Left lung (tissue), 10 donors: Measurements from ENCODE around the gene RASSF7. TPM values are rescaled to one million over a fixed set of nuclear protein-coding genes. Genes with fewer than 3 reads are reported as not detected.
"Not testable (repeated sequence)": the region's sequence is repeated elsewhere in the genome, so short reads cannot be mapped to it uniquely, and the experiment has no call there.

Source experiments
- ATAC-seq: fragments of 200-7000 bp; cut with Tn5 transposase; one replicate; pipeline ENCODE4 v1.9.1; 2020; ENCODE audit warnings: moderate library complexity
- DNase-seq, 4 donors: peaks; one replicate each; pipeline ENCODE4 v3.0.0-alpha.2; 2013 to 2020
- H3K27ac ChIP-seq, 2 donors: fragments of 200-600 bp; sonication (generic) in 1 of 2; one replicate each; pipeline versions ENCODE4 v1.5.0 to v1.8.0; 2020 to 2021
- H3K27me3 ChIP-seq, 2 donors: fragments of 200-600 bp; sonication (generic) in 1 of 2; one replicate each; pipeline versions ENCODE4 v1.5.0 to v1.8.0; 2020 to 2021
- H3K36me3 ChIP-seq, 2 donors: fragments of 200-600 bp; sonication (generic) in 1 of 2; one replicate each; pipeline versions ENCODE4 v1.5.0 to v1.8.0; 2020 to 2021
- H3K4me1 ChIP-seq, 2 donors: fragments of 200-600 bp; one replicate each; pipeline ENCODE4 v1.8.0; 2021
- H3K4me3 ChIP-seq, 2 donors: fragments of 200-600 bp; sonication (generic) in 1 of 2; one replicate each; pipeline versions ENCODE4 v1.5.0 to v1.8.0; 2020 to 2021; ENCODE audit warnings: mild to moderate bottlenecking in 1 of 2
- H3K9me3 ChIP-seq, 2 donors: fragments of 200-600 bp; sonication (generic) in 1 of 2; one replicate each; pipeline versions ENCODE4 v1.5.0 to v1.8.0; 2020 to 2021
- CTCF ChIP-seq, 2 donors: fragments of 200-600 bp; sonication (generic) in 1 of 2; IDR thresholded peaks; one replicate each; pipeline versions ENCODE4 v1.5.0 to v1.8.0; 2021; ENCODE audit warnings: antibody characterized with exemption in 2 of 2
- intact Hi-C, 2 donors: fragments of 100-400 bp; cut with DNase I; formaldehyde crosslinking; loops; one replicate each; pipeline versions ENCODE4 v1.11.2 to v1.14.2; 2022
- polyA plus RNA-seq, 6 donors: library from polyadenylated mRNA; unstranded; fragments of 120-200 nt; gene quantifications; one replicate each; pipeline ENCODE4 v1.2.1, GENCODE V29; 2013; ENCODE audit not compliant: insufficient read length in 6 of 6
- total RNA-seq, 2 donors: library from RNA; stranded (reverse); fragmentation: NEBNext Ultra II Directional; extraction: Animal tissue kit (Norgen Biotek cat#: 25700); gene quantifications; one replicate each; pipeline ENCODE4 v1.2.1, GENCODE V29; 2021
- donor health status: DM: no; HTN: yes; CAD: no.
- donor health status: DM: no; HTN: no; CAD: no.

RASSF7 gene
- total and polyA plus RNA-seq, 8 donors, result 17.6 to 57.2 (median 28.8) TPM

GRCh38 chr11:573146-573759 is 12.5 kb downstream of the RASSF7 start:
- intact Hi-C loops, result no loop called here
- no peak overlapping the region for H3K4me3 ChIP-seq
- no peaks in the 10 kb centered on the region for H3K9me3 ChIP-seq
- TF ChIP-seq CTCF (IDR thresholded peaks at IDR 0.05), result no peak
- peaks cover 25 to 47% of the 10 kb centered on the region in 2 donors for H3K4me1 ChIP-seq
- ATAC-seq (peak; percentile 0), DNase-seq (no peak)
- peaks cover 4 to 33% of the 10 kb centered on the region in 2 donors for H3K27me3 ChIP-seq
- no peaks in the 10 kb centered on the region for H3K36me3 ChIP-seq
- H3K27ac ChIP-seq, result no peak overlapping the region

GRCh38 chr11:574031-574570 is 13.3 kb downstream of the RASSF7 start:
- H3K27ac ChIP-seq, H3K9me3 ChIP-seq, ATAC-seq, intact Hi-C loops, DNase-seq, H3K36me3 ChIP-seq: not testable (repeated sequence)
- Histone ChIP-seq H3K27me3 (peaks cover 4 to 27% of the 10 kb centered on the region in 2 donors), H3K4me1 (peaks cover 25 to 52% of the 10 kb centered on the region in 2 donors), H3K4me3 (peak overlapping the region in 1 of 2 donors; percentile 6)

GRCh38 chr11:574632-575312 is 14.0 kb downstream of the RASSF7 start:
- intact Hi-C loops, result no loop called here
- no peak overlapping the region for H3K27ac ChIP-seq
- no peaks in the 10 kb centered on the region for H3K9me3 ChIP-seq
- peak; percentile 1 for ATAC-seq
- H3K27me3 ChIP-seq, result peaks cover 4 to 22% of the 10 kb centered on the region in 2 donors
- TF ChIP-seq CTCF (IDR thresholded peaks at IDR 0.05), result no peak
- H3K36me3 ChIP-seq, result no peaks in the 10 kb centered on the region
- H3K4me3 ChIP-seq, result peak overlapping the region; percentile 61 to 76
- no peak for DNase-seq
- H3K4me1 ChIP-seq, result peaks cover 25 to 54% of the 10 kb centered on the region in 2 donors

GRCh38 chr11:575313-575995 is 14.7 kb downstream of the RASSF7 start:
- H3K27me3 ChIP-seq, result peaks cover 4 to 22% of the 10 kb centered on the region in 2 donors
- no peaks in the 10 kb centered on the region for H3K36me3 ChIP-seq
- intact Hi-C loops, result no loop called here
- H3K27ac ChIP-seq, result peak overlapping the region in 1 of 2 donors; percentile 23
- TF ChIP-seq CTCF (IDR thresholded peaks at IDR 0.05), result no peak
- DNase-seq (no peak), ATAC-seq (peak; percentile 6)
- no peaks in the 10 kb centered on the region for H3K9me3 ChIP-seq
- peak overlapping the region; percentile 61 to 76 for H3K4me3 ChIP-seq
- H3K4me1 ChIP-seq, result peaks cover 25 to 61% of the 10 kb centered on the region in 2 donors

- H3K4me1 ChIP-seq, result peaks cover 25 to 66% of the 10 kb centered on the region in 2 donors
- intact Hi-C loops, result no loop called here
- H3K36me3 ChIP-seq, result no peaks in the 10 kb centered on the region
These were observed 15.4 kb downstream of the RASSF7 start, which contains the start of gene PHRF1 for GRCh38 chr11:575996-576768. PHRF1 (plus strand) TSS chr11:576470; CDS start chr11:581513, 5,043 bp downstream.

More at GRCh38 chr11:575996-576768, 15.4 kb downstream of the RASSF7 start, which contains the start of gene PHRF1:
- peak; percentile 94 to 98 (median 96) for DNase-seq
- Histone ChIP-seq H3K27me3 (peaks cover 4 to 22% of the 10 kb centered on the region in 2 donors), H3K27ac (peak within 1 kb of the TSS; percentile 87 to 95), H3K9me3 (no peaks in the 10 kb centered on the region), H3K4me3 (peak within 1 kb of the TSS; percentile 76)
- ATAC-seq, result peak; percentile 90
- TF ChIP-seq CTCF (IDR thresholded peaks at IDR 0.05), result no peak
